ENCODE measurements around the gene SELENOV.
A peak's percentile ranks its signal among the peaks of the same experiment; 100 is the strongest.

Gene SELENOV

GRCh38 chr19:39494661-39495060, 20.3 kb upstream of the SELENOV start:
- DNase-seq (ENCODE audit: low read depth in 2 of 2) = no peak

GRCh38 chr19:39496063-39496462, 18.9 kb upstream of the SELENOV start:
- DNase-seq (ENCODE audit: low read depth in 2 of 2) = no peak

- DNase-seq (ENCODE audit: low read depth in 2 of 2) = no peak
These were observed 17.3 kb upstream of the SELENOV start for GRCh38 chr19:39497701-39497995.

- DNase-seq (ENCODE audit: low read depth in 2 of 2) = no peak
These were observed 16.7 kb upstream of the SELENOV start for GRCh38 chr19:39497996-39498797.

GRCh38 chr19:39498798-39499642, 15.9 kb upstream of the SELENOV start, which contains the start of gene DLL3:
Gene DLL3 (plus strand): TSS chr19:39498947. CDS start chr19:39498975, 28 bp downstream.
- DNase-seq (ENCODE audit: low read depth in 2 of 2) = no peak

- DNase-seq (ENCODE audit: low read depth in 2 of 2) = no peak
These were observed 15.0 kb upstream of the SELENOV start for GRCh38 chr19:39499932-39500331.

GRCh38 chr19:39500543-39500942, 14.4 kb upstream of the SELENOV start:
- DNase-seq (ENCODE audit: low read depth in 2 of 2) = no peak

- DNase-seq (ENCODE audit: low read depth in 2 of 2) = no peak
These were observed 13.6 kb upstream of the SELENOV start for GRCh38 chr19:39501340-39501739.

GRCh38 chr19:39502640-39503417, 12.1 kb upstream of the SELENOV start:
- peak; percentile 62 to 77 for DNase-seq (ENCODE audit: low read depth in 2 of 2)

GRCh38 chr19:39506598-39506943, 8.4 kb upstream of the SELENOV start:
- DNase-seq (ENCODE audit: low read depth in 2 of 2) = no peak

- peak in 1 of 2 donors; percentile 54 for DNase-seq (ENCODE audit: low read depth in 2 of 2)
These were observed 7.8 kb upstream of the SELENOV start for GRCh38 chr19:39506944-39507714.

- no peak for DNase-seq (ENCODE audit: low read depth in 2 of 2)
These were observed 7.1 kb upstream of the SELENOV start for GRCh38 chr19:39507715-39508364.

GRCh38 chr19:39508629-39509028, 6.3 kb upstream of the SELENOV start:
- DNase-seq (ENCODE audit: low read depth in 2 of 2) = no peak

- DNase-seq (ENCODE audit: low read depth in 2 of 2) = no peak
These were observed 5.7 kb upstream of the SELENOV start for GRCh38 chr19:39509233-39509632.

GRCh38 chr19:39512988-39513387, 2.0 kb upstream of the SELENOV start:
- no peak for DNase-seq (ENCODE audit: low read depth in 2 of 2)

GRCh38 chr19:39515551-39516191, 732 bp downstream of the SELENOV start:
- DNase-seq (ENCODE audit: low read depth in 2 of 2) = peak in 1 of 2 donors; percentile 5

- no peak for DNase-seq (ENCODE audit: low read depth in 2 of 2)
These were observed 1.3 kb downstream of the SELENOV start for GRCh38 chr19:39516270-39516669.

GRCh38 chr19:39517432-39517831, 2.5 kb downstream of the SELENOV start:
- no peak for DNase-seq (ENCODE audit: low read depth in 2 of 2)

- DNase-seq (ENCODE audit: low read depth in 2 of 2) = no peak
These were observed 3.5 kb downstream of the SELENOV start for GRCh38 chr19:39518458-39518857.

- no peak for DNase-seq (ENCODE audit: low read depth in 2 of 2)
These were observed 4.0 kb downstream of the SELENOV start for GRCh38 chr19:39518975-39519374.

All from stimulated activated CD4-positive, alpha-beta T cell treated with anti-CD3 and anti-CD28 coated beads, Interleukin-1b, Interleukin-23, amount 100 ng/mL, for 4 hours (primary cell).